NCI-H2196 (cell line): ENCODE data around the gene APOC1.
"Not testable (repeated sequence)": the region's sequence is repeated elsewhere in the genome, so short reads cannot be mapped to it uniquely, and the experiment has no call there.

Experiments
- DNase-seq: peaks from one replicate; lab custom pipeline; 2025; ENCODE audit not compliant: unreplicated experiment; lab: John Stamatoyannopoulos, UW

APOC1 gene

GRCh38 chr19:44912854-44913253 is 1.6 kb upstream of the APOC1 start:
- no peak for DNase-seq

GRCh38 chr19:44913512-44914432 is 636 bp upstream of the APOC1 start:
- not testable (repeated sequence) for DNase-seq

GRCh38 chr19:44924243-44924725 is 9.9 kb downstream of the APOC1 start:
- DNase-seq: no peak

- DNase-seq: no peak
Measured at GRCh38 chr19:44925114-44925891, 10.9 kb downstream of the APOC1 start.

GRCh38 chr19:44926245-44927077 is 12.1 kb downstream of the APOC1 start:
- not testable (repeated sequence) for DNase-seq

- DNase-seq: no peak
Measured at GRCh38 chr19:44927746-44928145, 13.3 kb downstream of the APOC1 start.

GRCh38 chr19:44930088-44930487 is 15.7 kb downstream of the APOC1 start:
- no peak for DNase-seq

- DNase-seq: no peak
Measured at GRCh38 chr19:44931541-44931940, 17.1 kb downstream of the APOC1 start.

GRCh38 chr19:44939668-44940067 is 25.3 kb downstream of the APOC1 start:
- DNase-seq: no peak

- DNase-seq: no peak
Measured at GRCh38 chr19:44942067-44942571, 27.7 kb downstream of the APOC1 start, which contains the start of gene APOC4. APOC4 (plus strand) TSS chr19:44942237; CDS start chr19:44942278, 41 bp downstream.

- no peak for DNase-seq
Measured at GRCh38 chr19:44943801-44944249, 29.4 kb downstream of the APOC1 start.

GRCh38 chr19:44947041-44947581 is 32.7 kb downstream of the APOC1 start:
- no peak for DNase-seq

GRCh38 chr19:44948237-44948636 is 33.8 kb downstream of the APOC1 start:
- no peak for DNase-seq

GRCh38 chr19:44948763-44949374 is 34.5 kb downstream of the APOC1 start:
- no peak for DNase-seq

GRCh38 chr19:44949550-44949949 is 35.1 kb downstream of the APOC1 start:
- DNase-seq: no peak

- peak; percentile 85 for DNase-seq
Measured at GRCh38 chr19:44951179-44952159, 37.1 kb downstream of the APOC1 start.

GRCh38 chr19:44954278-44954648 is 39.9 kb downstream of the APOC1 start:
- DNase-seq: no peak

- peak; percentile 96 for DNase-seq
Measured at GRCh38 chr19:44954649-44955504, 40.5 kb downstream of the APOC1 start, which contains the start of gene CLPTM1. CLPTM1 (plus strand) TSS chr19:44955380; CDS start chr19:44955396, 16 bp downstream.
